ENCODE results near the gene SIK1. TPM values are rescaled to one million over a fixed set of nuclear protein-coding genes. Genes with fewer than 3 reads are reported as not detected.

The SIK1 gene
- total RNA-seq, 2 experiments from 2014 or later: 5.5 to 8.8 TPM

- ChIA-PET CTCF (no interaction called here), POLR2A (no interaction called here)
These were observed 57.3 kb downstream of the SIK1 start for GRCh38 chr21:43369596-43370090.

- POLR2A ChIA-PET: no interaction called here
- CTCF ChIA-PET: no interaction called here
These were observed 57.8 kb downstream of the SIK1 start for GRCh38 chr21:43369124-43369523.

GRCh38 chr21:43368685-43369084 lies 58.2 kb downstream of the SIK1 start:
- POLR2A ChIA-PET: no interaction called here
- CTCF ChIA-PET: no interaction called here

GRCh38 chr21:43367859-43368258 lies 59.1 kb downstream of the SIK1 start:
- POLR2A ChIA-PET: no interaction called here
- CTCF ChIA-PET: no interaction called here

GRCh38 chr21:43367296-43367695 lies 59.6 kb downstream of the SIK1 start:
- CTCF ChIA-PET: no interaction called here
- POLR2A ChIA-PET: no interaction called here

GRCh38 chr21:43366656-43367055 lies 60.3 kb downstream of the SIK1 start:
- CTCF ChIA-PET: no interaction called here
- POLR2A ChIA-PET: no interaction called here

- POLR2A ChIA-PET: no interaction called here
- CTCF ChIA-PET: no interaction called here
These were observed 61.1 kb downstream of the SIK1 start for GRCh38 chr21:43365611-43366426.

GRCh38 chr21:43364851-43365424 lies 62.0 kb downstream of the SIK1 start:
- CTCF ChIA-PET: no interaction called here
- POLR2A ChIA-PET: no interaction called here

Other genes starting within 250 kb of the SIK1 start
- 1 to 10 TPM in 1 of 2 experiments, under 1 TPM in 1; 0.63 to 1.4 TPM for gene HSF2BP, start 232.4 kb upstream of the SIK1 start, total RNA-seq
- 100 to 1,000 TPM; 105 to 106 TPM for gene RRP1B, start 232.4 kb upstream of the SIK1 start, total RNA-seq